ENCODE results near the gene NDUFB11.
"Not testable (repeated sequence)": the region's sequence is repeated elsewhere in the genome, so short reads cannot be mapped to it uniquely, and the experiment has no call there.

NDUFB11 gene

DNA sequence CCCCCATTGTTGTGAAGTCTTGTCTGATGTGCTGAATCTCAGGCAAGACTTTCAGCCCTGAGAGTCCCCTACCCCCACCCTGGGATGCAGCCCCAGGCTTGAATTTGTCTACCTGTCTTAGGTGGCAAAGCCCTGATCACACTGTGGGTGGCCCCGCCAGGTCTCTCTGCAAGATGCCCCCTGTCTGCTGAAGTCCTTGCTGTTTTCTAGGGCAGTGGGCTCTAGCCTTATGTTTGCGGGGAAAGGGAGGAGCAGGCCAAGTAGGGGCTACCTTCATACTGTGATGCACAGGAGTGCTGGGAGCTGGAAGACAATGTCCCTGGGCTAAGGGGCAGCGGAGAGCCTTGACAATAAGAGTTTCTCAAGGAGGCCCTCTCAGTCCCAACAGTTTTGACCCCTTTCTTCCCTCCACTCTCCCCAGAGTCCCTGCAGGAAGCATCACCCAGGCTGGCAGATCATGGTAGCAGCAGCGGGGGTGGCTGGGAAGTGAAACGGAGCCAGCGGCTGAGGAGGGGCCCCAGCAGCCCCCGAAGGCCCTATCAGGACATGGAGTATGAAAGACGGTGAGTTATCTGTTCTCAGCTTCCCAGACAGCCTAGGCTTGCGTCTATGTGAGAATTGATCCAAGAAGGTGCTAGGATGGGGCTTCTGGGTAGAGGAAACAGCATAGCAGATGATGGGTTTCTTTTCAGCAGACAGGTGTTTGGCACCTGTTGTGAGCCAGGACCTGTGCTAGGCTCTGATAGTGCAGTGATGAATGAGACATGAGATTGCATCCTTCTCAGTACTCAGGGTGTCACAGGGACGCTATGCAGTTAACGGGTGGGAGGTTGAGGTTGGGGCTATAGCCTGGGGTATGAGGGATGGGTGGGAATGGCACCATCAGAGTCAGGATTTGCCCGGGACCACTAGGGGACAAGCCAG lies 2.7 kb upstream of the NDUFB11 start:
- H3K4me3 ChIP-seq (ENCODE audit: low read depth, low read length): no peak overlapping the region

DNA sequence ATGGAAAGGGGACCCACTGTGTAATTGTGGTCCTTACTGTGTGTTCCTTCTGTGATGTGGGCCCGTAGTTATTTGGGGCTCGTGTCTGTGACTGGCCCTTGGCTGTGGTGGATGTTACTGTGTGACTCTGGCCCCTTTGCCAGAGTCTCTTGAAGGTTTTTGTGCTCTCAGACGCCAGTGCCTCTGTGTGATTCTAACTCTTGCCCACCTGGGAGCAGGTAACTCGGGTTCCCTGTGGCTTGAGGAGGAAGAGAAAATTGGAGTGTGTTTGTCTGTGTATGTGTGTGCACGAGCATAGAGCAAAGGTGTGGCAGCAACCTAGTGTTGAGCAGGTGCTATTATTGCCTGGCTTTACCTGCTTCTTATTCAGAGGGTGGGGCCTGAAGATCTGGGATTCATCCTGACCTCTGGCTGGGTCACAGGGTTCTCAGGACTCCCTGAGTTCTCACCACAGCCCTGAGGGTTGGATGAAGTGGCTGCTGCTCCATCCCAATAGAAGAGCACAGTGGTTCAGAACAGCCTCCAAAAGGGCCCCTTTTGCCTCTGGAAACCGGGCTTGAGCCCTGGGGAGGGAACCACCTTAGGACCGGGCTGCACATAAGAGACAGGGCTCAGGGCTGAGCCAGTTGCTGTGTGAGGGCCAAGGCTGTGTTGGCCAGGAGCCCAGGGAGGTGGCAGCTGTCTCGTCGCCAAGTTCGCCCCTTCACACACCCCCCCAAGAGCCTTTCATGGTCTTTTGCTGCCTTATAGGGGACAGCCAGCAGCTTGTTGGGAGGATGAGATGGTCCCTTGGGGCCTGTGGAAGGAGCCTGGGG lies 1.8 kb upstream of the NDUFB11 start:
- H3K4me3 ChIP-seq (ENCODE audit: low read depth, low read length): peak overlapping the region; percentile 75

DNA sequence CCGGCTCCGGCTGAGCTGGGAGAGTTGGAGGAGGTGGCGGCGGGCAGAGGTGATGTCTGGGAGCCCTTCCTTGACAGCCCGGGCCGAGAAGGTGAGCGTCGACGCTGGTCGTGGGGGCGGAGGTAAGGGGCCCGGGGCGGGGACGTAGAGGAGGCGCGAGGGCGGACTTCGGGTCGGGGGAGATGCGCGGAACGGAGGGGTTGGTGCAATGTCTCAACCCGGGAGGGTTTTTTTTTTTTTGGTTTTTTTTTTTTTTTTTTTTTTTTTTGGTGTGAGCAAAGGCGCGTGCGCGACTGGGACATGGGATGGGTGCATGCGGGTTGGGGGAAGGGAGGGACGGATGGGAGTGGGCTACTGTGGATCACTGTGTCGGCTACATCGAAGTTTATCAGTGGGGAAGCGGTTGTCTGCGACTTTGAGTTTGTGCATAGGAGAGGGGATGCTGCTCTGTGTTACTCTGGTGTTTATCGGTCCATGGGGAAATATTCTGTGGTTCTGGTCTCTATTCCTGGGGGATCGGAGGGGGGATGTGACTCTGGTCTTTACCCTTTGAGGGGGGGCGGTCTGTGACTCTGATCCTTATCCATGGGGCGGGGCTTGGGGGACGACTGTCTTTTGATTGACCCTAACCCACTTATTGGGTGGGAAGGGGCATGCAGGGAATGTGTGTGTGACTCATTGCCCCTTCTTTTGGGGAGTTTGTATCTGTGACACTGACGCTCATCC lies 1.1 kb upstream of the NDUFB11 start:
- peak overlapping the region; percentile 75 for H3K4me3 ChIP-seq (ENCODE audit: low read depth, low read length)

DNA sequence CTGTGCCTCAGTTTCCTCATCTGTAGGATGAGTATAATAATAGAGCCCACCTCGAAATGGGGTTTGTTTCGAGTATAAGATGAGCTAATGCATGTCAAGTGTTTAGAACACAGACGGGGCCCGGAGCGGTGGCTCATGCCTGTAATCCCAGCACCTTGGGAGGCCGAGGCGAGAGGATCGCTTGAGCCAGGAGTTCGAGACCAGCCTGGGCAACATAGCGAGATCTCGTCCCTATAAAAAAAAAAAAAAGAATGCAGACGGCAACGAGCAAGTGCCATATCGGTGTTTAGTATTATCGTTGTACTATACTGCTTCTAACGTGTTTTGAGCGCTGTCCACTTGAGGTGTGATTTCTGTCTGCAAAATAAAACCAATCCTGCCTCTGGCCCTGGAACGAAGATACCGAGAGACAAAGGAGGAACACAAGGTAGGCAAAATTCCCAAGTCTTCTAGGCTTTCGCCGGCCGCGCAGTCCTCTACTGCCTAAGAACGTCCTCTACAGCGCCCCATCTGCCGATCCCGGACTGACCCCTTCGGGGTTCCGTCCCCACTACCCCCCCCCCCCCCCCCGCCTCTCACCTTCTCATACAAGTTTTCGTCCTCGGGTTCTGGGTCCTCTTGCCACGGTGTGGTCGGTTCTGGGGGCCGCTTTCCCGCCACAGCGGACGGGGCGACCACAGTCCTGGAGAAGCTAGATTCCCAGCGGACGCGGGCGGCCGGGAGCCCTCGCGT lies 442 bp downstream of the NDUFB11 start:
- H3K4me3 ChIP-seq (ENCODE audit: low read depth, low read length): peak overlapping the region; percentile 75

DNA sequence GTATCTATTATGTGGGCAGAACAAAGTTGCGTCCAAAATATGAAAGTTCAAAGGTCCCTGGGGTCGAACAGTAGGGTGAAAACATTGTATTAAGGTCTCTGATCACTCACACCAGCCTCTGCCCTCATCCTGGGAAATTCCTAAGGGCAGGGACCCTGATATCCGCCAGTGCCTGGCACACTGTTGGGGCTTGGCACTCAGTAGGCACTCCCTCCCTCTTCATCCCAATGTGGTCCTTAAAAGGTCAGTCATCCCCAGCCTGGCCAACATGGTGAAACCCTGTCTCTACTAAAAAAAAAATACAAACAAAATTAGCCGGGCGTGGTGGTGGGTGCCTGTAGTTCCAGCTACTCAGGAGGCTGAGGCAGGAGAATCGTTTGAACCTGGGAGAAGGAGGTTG lies 6.3 kb downstream of the NDUFB11 start:
- no peak overlapping the region for H3K4me3 ChIP-seq (ENCODE audit: low read depth, low read length)

DNA sequence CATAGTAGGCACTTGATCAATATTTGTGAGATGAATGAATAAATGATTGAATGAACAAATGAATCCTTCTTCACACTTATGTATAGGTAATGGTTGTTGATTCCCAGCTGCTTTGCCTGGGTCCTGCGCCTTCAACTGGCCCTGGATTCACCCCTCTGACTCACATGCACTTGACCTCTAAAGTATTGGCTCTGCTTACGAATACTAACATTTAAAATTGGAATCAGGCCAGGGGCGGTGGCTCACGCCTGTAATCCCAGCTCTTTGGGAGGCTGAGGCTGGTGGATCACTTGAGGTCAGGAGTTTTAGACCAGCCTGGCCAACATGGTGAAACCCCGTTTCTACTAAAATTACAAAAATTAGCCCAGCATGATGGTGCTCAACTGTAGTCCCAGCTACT lies 8.9 kb downstream of the NDUFB11 start:
- H3K4me3 ChIP-seq (ENCODE audit: low read depth, low read length): not testable (repeated sequence)

DNA sequence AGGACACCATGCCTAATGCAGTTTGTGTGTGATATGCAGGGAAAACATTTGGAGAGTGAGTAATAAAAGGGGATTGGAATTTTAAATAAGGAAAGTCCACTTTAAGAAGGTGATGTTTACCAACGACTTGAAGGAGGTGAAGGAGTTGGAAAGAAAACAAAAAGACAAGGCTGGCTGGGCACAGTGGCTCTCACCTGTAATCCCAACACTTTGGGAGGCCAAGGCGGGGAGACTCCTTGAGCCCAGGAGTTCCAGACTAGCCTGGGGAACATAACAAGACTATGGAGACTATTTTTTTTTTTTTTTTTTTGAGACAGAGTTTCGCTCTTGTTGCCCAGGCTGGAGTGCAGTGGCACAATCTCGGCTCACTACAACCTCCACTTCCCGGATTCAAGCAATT lies 11.0 kb downstream of the NDUFB11 start:
- H3K4me3 ChIP-seq (ENCODE audit: low read depth, low read length): no peak overlapping the region

DNA sequence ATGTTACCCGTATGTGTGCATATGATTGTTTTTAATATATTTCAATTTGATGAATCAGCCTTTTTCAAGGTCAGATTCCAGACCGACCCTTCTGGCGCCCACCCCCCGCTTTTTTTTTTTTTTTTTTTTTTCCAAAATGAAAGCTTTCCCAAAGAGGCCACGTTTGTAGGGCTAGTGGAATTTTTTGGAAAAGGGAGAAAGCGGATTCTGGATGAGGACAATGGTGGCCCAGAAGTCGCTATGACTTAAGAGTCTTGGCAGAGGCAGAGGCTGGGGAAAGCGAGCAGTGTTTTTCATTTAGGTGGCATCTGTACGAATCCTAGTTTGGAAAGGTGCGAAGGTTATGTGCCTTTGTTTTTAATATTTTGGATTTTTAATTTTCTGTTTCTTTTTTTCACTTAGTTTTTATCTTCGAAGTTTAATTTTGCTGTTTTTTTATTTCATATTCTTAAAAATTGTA lies 14.6 kb downstream of the NDUFB11 start:
- H3K4me3 ChIP-seq (ENCODE audit: low read depth, low read length): peak overlapping the region; percentile 13

DNA sequence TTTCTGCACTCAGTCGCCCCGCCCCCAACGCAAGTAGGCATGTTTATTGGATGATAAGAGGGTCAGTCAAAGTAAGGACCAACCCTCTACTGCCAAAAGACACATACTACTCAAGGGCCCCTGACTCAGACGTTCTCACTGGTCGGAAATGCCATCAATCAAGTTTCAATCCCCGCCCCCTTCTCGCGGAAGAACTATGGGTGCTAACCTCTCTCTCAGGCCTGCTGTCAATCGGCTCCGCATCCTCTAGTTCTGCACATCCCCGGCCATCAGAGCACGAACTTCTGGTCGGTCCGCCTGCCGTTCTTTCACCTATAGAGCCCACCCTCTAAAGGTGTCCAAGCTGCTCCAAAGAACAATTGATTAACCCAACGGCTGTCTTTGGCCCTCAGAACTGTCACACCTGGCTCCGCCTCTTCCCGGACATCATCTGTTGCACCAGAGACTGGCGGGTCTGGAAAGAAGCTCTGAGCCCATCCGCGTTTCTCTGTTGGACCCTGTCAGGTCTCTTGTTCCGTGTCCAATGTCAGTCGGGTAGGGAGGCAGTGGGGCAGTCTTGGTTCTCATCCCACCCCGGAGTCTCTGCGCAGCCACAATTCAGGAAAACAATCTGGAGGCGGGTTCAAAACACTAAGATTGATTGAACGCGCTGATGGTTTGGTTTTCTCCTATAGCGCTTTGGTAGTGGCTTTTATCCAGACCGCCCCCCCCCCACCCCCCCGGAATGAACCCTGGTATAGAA lies 15.2 kb downstream of the NDUFB11 start:
- H3K4me3 ChIP-seq (ENCODE audit: low read depth, low read length): peak overlapping the region; percentile 61

DNA sequence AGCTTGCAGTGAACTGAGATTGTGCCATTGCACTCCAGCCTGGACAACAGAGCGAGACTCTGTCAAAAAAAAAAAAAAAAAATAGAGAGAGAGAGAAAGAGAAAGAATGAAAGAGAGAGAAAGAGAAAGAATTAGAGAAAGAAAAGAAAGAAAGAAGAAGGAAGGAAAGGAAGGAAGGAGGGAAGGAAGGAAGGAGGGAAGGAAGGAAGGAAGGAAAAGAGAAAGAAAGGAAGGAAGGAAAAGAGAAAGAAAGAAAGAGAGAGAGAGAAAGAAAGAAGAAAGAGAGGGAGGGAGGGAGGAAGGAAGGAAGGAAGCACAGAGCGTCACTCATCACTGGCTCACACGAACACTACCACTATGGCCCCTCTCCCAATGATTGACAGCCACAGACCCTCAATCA lies 20.0 kb downstream of the NDUFB11 start:
- H3K4me3 ChIP-seq (ENCODE audit: low read depth, low read length): not testable (repeated sequence)

DNA sequence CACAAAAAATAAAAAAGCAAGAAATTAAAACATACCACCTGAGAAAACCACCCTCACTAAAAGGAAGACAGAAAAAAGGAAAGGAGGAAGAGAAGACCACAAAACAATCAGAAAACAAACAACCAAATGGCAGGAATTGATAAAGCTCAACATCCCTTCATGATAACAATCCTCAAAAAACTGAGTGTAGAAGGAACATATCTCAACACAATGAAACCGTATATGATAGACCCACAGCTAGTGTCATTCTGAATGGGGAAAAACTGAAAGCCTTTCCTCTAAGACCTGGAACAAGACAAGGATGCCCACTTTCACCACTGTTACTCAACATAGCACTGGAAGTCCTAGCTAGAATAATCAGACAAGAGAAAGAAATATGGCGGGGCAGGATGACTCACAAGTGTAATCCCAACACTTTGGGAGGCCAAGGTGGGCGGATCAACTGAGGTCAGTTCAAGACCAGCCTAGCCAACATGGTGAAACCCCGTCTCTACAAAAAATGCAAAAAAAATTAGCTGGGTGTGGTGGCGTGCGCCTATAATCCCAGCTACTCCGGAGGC lies 27.9 kb downstream of the NDUFB11 start:
- not testable (repeated sequence) for H3K4me3 ChIP-seq (ENCODE audit: low read depth, low read length)

DNA sequence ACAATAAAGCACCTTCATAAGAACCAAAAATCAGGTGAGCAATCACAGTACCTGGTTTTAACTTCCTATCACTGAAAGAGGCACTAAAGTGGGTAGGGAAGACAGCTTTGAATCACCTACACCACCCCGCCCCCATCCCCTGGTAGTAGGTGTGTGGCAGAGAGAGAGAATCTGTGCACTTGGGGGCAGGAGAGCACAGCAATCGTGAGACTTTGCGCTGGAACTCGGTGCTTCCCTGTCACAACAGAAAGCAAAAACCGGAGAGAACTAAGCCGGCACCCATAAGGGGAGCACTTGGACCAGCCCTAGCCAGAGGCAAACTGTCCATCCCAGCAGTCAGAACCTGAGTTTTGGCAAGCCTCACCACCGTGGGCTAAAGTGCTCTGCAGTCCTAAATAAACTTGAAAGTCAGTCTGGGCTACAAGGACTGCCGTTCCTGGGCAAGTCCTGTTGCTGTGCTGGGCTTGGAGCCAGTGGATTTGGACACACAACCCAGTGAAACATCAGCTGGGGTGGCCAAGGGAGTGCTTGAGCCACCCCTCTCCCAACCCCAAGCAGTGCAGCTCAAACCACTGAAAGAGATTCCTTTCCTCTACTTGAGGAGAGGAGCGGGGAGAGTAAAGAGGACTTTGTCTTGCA lies 32.1 kb downstream of the NDUFB11 start:
- H3K4me3 ChIP-seq (ENCODE audit: low read depth, low read length): no peak overlapping the region

DNA sequence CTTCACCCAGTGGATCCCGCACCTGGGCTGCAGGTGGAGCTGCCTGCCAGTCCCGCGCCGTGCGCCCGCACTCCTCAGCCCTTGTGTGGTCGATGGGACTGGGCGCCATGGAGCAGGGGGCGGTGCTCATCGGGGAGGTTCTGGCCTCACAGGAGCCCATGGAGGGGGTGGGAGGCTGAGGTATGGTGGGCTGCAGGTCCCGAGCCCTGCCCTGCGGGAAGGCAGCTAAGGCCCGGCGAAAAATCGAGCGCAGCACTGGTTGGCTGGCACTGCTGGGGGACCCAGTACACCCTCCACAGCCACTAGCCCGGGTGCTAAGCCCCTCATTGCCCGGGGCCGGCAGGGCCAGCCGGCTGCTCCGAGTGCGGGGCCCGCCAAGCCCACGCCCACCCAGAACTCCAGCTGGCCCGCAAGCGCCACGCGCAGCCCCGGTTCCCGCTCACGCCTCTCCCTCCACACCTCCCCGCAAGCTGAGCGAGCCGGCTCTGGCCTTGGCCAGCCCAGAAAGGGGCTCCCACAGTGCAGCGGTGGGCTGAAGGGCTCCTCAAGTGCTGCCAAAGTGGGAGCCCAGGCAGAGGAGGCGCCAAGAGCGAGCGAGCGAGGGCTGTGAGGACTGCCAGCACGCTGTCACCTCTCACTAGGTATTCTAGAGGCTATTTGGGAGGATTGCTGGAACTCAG lies 33.4 kb downstream of the NDUFB11 start:
- not testable (repeated sequence) for H3K4me3 ChIP-seq (ENCODE audit: low read depth, low read length)

DNA sequence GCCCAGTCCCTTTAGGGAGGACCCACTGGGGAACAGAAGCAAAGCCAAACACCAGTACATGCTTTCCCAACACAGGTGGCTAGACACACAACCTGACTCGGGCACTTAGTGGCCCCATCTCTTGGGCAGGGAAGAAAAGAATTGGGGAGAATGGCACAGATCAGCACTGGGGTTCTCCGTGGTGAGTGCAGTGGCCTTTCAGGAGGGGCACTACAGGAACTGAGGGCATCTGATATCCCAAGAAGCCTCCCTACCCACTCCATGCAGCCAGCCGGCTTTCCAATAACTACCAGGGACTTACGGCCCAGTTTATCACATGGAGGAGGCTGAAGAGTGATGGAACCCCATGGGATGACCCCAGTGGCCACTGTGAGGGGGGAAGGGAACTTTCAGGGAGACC lies 43.3 kb downstream of the NDUFB11 start:
- H3K4me3 ChIP-seq (ENCODE audit: low read depth, low read length): no peak overlapping the region

DNA sequence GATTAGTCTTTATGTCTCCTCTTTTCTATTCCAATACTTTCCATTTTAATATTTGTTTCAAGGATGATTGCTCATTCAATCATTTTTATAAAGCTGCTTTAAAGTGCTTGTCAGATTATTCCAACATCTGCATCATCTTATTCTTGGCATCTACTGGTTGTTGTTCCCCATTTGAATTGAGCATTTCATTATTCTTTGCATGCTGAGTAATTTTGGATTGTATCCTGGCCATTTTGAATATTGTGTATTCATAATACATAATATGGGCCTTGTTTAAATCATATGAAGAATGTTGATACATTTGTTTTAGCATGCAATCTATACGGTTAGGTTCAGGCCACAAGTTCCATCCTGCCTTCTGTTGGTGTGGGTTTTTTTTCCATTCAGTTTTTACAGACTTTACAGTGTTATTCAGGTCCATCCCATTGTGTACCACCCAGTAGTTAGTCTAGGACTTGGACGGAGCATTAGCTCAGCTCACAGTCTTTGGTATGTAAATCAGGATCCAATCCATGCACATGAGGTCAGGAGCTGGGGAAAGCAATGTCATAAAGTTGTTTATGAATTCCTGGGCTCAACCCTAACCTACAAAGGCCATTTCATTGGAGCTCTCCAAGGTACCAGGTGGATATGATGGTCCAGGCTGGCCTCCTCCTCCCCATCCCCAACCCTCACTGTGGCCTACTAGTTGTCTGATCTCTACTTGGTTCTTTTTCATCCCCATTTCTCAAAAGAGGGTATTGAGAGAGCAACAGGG lies 46.0 kb downstream of the NDUFB11 start:
- no peak overlapping the region for H3K4me3 ChIP-seq (ENCODE audit: low read depth, low read length)

DNA sequence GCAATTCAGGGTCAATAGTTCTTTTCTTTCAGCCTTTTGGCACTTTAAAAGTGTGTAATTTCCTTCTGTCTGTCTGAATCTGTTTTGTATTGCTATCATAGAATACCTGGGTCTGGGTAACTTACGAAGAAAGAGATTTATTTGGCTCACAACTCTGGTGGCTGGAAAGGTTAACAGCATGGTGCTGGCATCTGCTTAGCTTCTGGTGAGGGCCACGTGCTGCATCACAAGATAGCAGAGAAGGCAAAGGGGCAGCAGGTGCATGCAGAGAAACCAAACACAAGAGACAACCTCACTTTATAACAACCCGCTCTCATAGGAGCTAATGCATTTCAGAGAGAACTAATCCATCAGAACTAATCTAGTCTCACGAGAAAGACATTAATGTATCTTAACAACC lies 47.5 kb downstream of the NDUFB11 start:
- no peak overlapping the region for H3K4me3 ChIP-seq (ENCODE audit: low read depth, low read length)

DNA sequence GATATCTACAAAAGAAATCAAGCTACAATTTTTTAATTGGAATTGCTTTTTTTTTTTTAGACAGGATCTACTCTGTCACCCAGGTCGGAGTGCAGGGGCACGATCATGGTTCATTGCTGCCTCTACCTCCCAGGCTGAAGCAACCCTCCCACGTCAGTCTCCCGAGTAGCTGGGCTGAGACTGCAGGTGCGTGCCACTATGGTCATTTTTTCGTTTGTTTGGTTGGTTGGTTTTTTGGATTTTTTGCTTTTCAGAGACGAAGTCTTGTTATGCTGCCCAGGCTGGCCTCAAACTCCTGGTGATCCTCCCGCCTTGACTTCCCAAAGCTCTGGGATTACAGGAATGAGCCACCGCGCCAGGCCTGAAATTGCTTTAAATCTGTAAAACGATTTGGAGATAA lies 50.6 kb downstream of the NDUFB11 start:
- H3K4me3 ChIP-seq (ENCODE audit: low read depth, low read length): no peak overlapping the region

DNA sequence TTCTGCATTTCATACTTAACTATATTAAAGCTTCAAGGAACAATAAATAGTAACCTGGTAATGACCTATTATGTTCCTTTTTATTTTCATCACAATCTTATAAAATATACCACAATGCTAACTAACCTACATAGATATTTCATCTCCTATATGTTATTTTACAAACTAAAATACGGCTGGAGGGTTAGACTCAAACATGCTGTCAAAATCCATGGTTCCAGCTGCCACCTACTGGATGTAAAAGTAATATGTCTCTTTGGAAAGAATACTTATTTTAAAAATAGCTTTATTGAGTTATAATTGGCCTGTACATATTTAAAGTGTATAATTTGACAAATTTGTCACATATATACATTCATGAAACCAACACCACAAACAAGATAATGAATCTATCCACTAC lies 51.3 kb downstream of the NDUFB11 start:
- H3K4me3 ChIP-seq (ENCODE audit: low read depth, low read length): no peak overlapping the region
